ENCODE data around the gene SVOP. TPM values are rescaled to one million over a fixed set of nuclear protein-coding genes. Genes with fewer than 3 reads are reported as not detected.

Gene SVOP
- total and polyA plus RNA-seq, 2 donors (not counting 1 experiment from before 2014, with no cell fraction given): not detected

GRCh38 chr12:108964371-108965352, 56.2 kb downstream of the SVOP start:
- no peak overlapping the region for H3K4me2 ChIP-seq (replicated peaks; ENCODE audit: low read depth, low read length, poor library complexity, severe bottlenecking)
- no peaks in the 10 kb centered on the region for H3K4me1 ChIP-seq (ENCODE audit: control insufficient read depth in 2 of 2, insufficient read depth in 2 of 2, low read length in 2 of 2)
- H3K9ac ChIP-seq (ENCODE audit: low read length): no peak overlapping the region
- TF ChIP-seq CTCF (IDR thresholded peaks at IDR 0.05) (no peak), EZH2 (IDR thresholded peaks at IDR 0.05; ENCODE audit: borderline replicate concordance, insufficient read depth, low read depth, low read length, poor library complexity, severe bottlenecking) (no peak)
- H4K20me1 ChIP-seq (ENCODE audit: control insufficient read depth, insufficient read depth, low read length, poor library complexity, severe bottlenecking): no peaks in the 10 kb centered on the region
- Mint-ChIP-seq H3K4me3 (no peak overlapping the region), H3K27ac (no peak overlapping the region), H3K27me3 (peaks cover 6% of the 10 kb centered on the region), H3K4me1 (no peaks in the 10 kb centered on the region), H3K9me3 (ENCODE audit: insufficient read depth) (no peaks in the 10 kb centered on the region)
- no peaks in the 10 kb centered on the region for H3K79me2 ChIP-seq (ENCODE audit: control insufficient read depth, insufficient read depth, low read length)
- no peaks in the 10 kb centered on the region for H3K9me3 ChIP-seq (ENCODE audit: control extremely low read depth in 1 of 3, control insufficient read depth in 2 of 3, insufficient read depth in 1 of 3, low read length in 2 of 3)
- no peaks in the 10 kb centered on the region for H3K36me3 ChIP-seq (replicated peaks in 1 of 2; ENCODE audit: control extremely low read depth in 1 of 2, control insufficient read depth in 1 of 2, extremely low read depth in 1 of 2, insufficient read depth in 2 of 2, low read length in 1 of 2)
- H3K4me3 ChIP-seq (ENCODE audit: control extremely low read depth in 1 of 5, extremely low read depth in 1 of 5, insufficient read depth in 1 of 5, low read depth in 2 of 5, low read length in 4 of 5): no peak overlapping the region
- intact Hi-C loops (cut with micrococcal nuclease): no loop called here
- no peaks in the 10 kb centered on the region for H3K27me3 ChIP-seq (replicated peaks in 1 of 4; ENCODE audit: control extremely low read depth in 1 of 4, control insufficient read depth in 3 of 4, insufficient read depth in 4 of 4, low read length in 3 of 4)
- DNase-seq: no peak
- ChIA-PET POLR2A (no interaction called here), CTCF (no interaction called here)
- no peak overlapping the region for H3K27ac ChIP-seq (ENCODE audit: low read length in 2 of 2)
- no peak for ATAC-seq (ENCODE audit: low read depth)
- H2AFZ ChIP-seq (ENCODE audit: insufficient read depth, low read depth, low read length, poor library complexity, severe bottlenecking): no peak overlapping the region
- 83% methylated on average over 8 of the region's 8 CpGs for WGBS (ENCODE audit: insufficient coverage)

- Histone ChIP-seq H3K4me1 (ENCODE audit: control insufficient read depth in 2 of 2, insufficient read depth in 2 of 2, low read length in 2 of 2) (no peaks in the 10 kb centered on the region), H3K4me3 (ENCODE audit: control extremely low read depth in 1 of 5, extremely low read depth in 1 of 5, insufficient read depth in 1 of 5, low read depth in 2 of 5, low read length in 4 of 5) (no peak overlapping the region), H3K27me3 (replicated peaks in 1 of 4; ENCODE audit: control extremely low read depth in 1 of 4, control insufficient read depth in 3 of 4, insufficient read depth in 4 of 4, low read length in 3 of 4) (no peaks in the 10 kb centered on the region), H3K79me2 (ENCODE audit: control insufficient read depth, insufficient read depth, low read length) (no peaks in the 10 kb centered on the region), H3K9me3 (ENCODE audit: control extremely low read depth in 1 of 3, control insufficient read depth in 2 of 3, insufficient read depth in 1 of 3, low read length in 2 of 3) (no peaks in the 10 kb centered on the region), H3K4me2 (replicated peaks; ENCODE audit: low read depth, low read length, poor library complexity, severe bottlenecking) (no peak overlapping the region), H2AFZ (ENCODE audit: insufficient read depth, low read depth, low read length, poor library complexity, severe bottlenecking) (no peak overlapping the region), H4K20me1 (ENCODE audit: control insufficient read depth, insufficient read depth, low read length, poor library complexity, severe bottlenecking) (no peaks in the 10 kb centered on the region), H3K36me3 (replicated peaks in 1 of 2; ENCODE audit: control extremely low read depth in 1 of 2, control insufficient read depth in 1 of 2, extremely low read depth in 1 of 2, insufficient read depth in 2 of 2, low read length in 1 of 2) (no peaks in the 10 kb centered on the region), H3K9ac (ENCODE audit: low read length) (no peak overlapping the region), H3K27ac (ENCODE audit: low read length in 2 of 2) (no peak overlapping the region)
- intact Hi-C loops (cut with micrococcal nuclease): no loop called here
- TF ChIP-seq CTCF (IDR thresholded peaks at IDR 0.05) (no peak), EZH2 (IDR thresholded peaks at IDR 0.05; ENCODE audit: borderline replicate concordance, insufficient read depth, low read depth, low read length, poor library complexity, severe bottlenecking) (no peak)
- Mint-ChIP-seq H3K4me3 (no peak overlapping the region), H3K4me1 (no peaks in the 10 kb centered on the region), H3K9me3 (ENCODE audit: insufficient read depth) (no peaks in the 10 kb centered on the region), H3K27ac (no peak overlapping the region), H3K27me3 (peaks cover 6% of the 10 kb centered on the region)
- ChIA-PET CTCF (no interaction called here), POLR2A (no interaction called here)
- 80% methylated on average over 3 of the region's 4 CpGs for WGBS (ENCODE audit: insufficient coverage)
- no peak for ATAC-seq (ENCODE audit: low read depth)
- DNase-seq: no peak
Measured at GRCh38 chr12:108962256-108962655, 58.6 kb downstream of the SVOP start.

All from B cell (primary cell).